NCI-H187 (cell line): Measurements from ENCODE around the gene MYPN.
"Not testable (repeated sequence)": the region's sequence is repeated elsewhere in the genome, so short reads cannot be mapped to it uniquely, and the experiment has no call there.

Source experiments
- DNase-seq, 2 experiments: peaks; one replicate each; lab custom pipeline; 2025; lab: John Stamatoyannopoulos, UW

MYPN gene

DNA sequence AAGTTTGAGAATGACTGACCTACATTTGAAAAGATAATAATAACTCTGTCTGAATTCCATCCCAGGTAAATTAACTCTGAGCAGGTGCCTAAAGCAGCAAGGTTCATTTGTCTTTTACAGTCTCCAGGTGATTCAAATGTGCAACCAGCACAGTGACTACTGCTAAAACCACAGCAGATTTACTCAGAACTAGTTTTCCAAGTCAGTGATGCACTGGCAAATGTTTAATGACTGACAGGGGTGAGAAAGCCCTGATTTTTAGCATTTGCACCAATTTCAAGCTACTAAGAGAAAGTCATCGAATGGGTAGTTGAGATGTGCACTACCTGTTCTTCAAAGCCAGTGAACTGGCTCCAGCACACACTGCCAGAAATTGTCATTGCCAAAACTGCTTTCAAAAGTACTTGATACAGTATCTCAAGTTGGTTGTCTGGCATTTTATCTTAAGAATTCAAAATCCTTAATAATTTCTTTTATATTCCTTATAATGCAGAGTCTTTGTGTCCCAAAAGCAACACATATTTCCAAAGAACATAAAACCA lies 62.3 kb downstream of the MYPN start:
- DNase-seq = no peak

DNA sequence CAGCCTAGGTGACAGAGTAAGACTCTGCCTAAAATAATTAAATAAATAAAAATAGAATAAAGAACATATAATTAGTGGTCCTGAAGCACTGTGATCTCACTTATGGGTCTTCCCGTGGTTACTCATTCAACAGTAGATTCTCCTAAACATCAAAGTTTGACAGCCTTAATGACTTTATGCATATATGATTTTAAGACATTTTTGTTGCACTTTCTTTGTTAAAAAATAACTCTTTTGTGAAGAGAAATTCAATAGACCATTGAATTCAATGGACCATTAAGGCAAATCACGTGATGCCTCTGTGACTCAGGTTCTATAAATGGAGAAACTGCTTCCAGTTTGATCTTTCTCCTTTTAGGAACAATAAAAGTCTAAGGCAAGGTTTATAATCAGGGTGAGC lies 63.0 kb downstream of the MYPN start:
- no peak for DNase-seq

DNA sequence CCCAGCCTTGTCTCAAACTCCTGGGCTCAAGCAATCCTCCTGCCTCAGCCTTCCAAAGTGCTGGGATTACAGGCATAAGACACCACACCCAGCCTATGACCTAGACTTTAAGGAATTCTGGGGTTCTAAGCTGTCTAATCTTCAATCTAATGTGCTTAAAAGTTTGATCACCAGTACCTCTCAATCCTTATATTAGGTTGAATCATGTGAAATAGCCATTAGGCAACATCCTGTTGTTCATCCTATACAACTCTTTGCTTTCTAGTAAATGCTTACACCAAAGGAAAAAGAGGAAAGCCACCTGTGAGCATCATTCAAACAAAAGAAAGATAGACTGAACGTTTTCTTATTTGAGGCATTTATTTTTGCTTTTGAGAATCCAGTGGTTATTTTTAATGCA lies 66.7 kb downstream of the MYPN start:
- DNase-seq = no peak

DNA sequence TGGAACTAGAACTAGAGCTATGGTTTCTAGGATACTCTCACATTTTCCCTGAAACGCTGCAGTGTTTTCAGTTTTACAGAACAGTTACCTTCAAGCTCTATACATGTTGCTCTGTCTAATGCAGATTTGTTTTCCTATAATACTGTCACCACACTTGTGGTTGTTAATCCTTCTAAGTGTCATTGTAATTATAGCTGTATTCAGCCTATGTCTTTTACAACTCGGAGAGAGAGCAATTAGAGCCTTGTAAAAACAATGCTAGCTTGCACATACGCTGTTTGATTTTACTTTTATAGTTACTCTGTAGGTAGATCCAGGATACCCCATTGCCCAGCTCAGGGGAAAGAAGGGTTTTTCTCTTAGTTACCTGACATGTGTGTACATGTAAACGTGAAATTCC lies 67.5 kb downstream of the MYPN start:
- no peak for DNase-seq

DNA sequence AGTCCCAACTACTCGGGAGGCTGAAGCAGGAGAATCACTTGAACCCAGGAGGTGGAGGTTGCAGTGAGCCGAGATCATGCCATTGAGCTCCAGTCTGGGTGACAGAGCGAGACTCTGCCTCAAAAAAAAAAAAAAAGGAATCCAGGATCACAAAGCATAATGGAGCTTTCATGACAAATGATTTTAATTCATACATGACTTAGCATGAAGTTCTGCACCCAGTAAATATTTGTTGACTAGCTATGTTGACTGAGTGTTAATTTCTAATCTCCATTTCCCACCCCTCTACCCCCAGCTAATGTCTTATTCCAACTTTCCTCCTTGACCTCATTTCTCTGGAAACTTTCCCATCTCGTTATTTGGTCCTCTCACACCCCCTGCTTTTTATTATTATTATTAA lies 69.3 kb downstream of the MYPN start:
- no peak for DNase-seq

DNA sequence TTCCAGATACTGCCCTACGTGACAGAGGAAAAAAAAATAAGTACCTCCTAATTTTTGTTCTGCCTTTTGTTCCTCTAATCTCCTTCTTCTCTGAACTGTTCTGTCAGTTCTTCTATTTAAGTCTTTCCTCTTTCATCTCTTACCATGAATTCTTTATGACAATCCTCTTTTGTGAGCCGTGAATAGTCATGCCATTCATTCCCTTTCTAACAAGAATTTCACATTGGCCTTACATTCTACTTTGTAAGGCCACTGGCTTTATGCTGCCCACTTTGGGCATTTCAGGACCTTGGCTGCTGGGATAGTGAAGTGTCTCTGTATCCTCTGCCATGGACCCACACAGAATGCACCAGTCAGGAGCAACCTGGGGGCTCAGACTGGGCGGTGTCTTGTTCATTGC lies 69.7 kb downstream of the MYPN start:
- DNase-seq = no peak

DNA sequence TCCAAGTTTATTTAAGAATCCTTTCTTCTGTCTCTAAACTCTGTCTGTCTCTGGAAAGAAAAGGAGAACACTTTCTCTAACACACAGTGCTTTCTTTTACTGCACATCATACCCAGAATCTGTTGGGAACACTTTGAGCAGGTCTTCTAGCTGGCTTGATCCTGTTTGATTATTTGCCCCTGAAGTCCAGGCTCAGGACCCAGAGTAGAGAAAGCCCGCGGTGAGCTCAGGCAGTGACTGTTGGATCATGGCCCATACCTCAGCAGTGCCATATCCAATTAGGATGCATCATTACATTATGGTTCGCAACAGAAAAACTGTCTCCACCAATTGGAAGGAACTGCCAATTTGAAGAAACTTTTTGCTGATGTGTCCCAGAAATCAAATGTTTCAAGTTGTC lies 71.2 kb downstream of the MYPN start:
- DNase-seq = no peak

DNA sequence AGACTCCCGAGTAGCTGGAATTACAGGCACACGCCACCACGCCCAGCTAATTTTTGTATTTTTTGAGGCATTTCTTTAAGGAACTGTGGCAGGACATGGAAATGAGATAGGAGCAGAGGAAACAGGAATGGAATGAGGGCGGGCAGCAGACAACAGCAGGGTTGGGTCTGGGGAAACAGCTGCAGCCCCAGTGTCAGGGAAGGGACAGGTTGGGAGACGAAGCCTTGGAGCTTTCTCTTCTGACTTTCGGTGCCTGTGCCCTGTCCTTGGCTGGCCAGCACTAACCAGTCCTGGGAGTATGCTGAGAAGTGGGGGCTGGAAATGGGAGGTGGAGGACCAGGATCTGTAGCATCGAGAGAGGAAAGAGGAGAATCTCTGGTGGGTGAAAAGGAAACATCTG lies 75.3 kb downstream of the MYPN start:
- no peak for DNase-seq

DNA sequence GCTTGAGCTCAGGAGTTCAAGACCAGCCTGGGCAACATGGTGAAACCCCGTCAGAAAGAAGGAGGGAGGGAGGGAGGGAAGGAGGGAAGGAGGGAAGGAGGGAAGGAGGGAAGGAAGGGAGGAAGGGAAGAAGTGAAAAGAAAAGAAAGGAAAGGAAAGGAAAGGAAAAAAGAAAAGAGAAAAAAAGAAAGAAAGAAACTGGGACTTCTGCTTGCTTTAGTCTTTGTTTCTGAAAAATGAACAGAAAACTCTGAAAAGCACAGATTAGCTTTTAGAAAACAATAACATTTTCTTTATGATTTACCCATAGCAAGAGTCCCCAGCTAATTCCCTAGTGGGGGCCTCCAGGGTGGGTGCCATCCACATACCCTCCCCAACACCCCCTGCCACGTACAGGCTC lies 75.8 kb downstream of the MYPN start:
- DNase-seq = no peak

DNA sequence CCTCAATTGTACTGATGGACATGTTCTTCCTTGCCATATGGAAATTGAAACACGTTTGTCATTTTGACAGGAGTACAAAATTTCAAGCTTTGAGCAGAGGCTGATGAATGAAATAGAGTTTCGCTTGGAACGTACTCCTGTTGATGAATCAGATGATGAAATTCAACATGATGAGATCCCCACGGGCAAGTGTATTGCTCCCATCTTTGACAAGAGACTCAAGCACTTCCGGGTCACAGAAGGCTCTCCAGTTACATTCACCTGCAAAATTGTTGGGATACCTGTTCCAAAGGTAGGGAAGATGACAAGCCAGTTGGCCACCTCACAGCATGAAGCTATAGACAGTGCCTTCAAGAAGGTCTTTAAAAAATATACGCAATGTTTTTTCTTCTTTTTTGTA lies 79.5 kb downstream of the MYPN start:
- no peak for DNase-seq

DNA sequence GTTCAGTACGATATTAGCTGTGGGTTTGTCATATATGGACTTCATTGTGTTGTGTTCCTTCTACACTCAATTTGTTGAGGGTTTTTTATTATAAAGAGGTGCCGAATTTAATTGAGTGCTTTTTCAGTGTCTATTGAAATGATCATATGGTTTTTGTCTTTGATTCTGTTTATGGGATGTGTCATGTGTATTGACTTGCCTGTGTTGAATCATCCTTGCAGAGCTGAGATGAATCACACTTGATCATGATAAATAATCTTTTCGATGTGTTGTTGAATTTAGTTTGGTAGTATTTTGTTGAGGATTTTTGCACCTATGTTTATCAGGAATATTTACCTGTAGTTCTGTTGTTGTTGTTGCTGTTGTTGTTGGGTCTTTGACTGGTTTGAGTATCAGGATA lies 82.8 kb downstream of the MYPN start:
- no peak for DNase-seq

DNA sequence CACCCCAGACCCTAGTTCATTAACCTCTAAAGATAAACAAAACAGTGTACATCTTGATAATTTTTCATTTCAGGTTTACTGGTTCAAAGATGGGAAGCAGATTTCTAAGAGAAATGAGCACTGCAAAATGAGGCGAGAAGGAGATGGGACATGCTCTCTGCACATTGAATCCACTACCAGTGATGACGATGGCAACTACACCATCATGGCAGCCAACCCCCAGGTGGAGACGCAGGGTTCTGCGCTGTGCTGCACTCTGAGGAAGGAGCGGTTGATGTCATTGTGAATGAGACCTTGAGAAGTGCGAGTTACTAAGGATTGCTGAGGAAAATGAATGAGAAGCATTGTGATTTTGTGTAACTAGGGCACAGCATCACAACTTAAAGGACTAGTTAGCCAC lies 85.0 kb downstream of the MYPN start:
- DNase-seq = no peak

DNA sequence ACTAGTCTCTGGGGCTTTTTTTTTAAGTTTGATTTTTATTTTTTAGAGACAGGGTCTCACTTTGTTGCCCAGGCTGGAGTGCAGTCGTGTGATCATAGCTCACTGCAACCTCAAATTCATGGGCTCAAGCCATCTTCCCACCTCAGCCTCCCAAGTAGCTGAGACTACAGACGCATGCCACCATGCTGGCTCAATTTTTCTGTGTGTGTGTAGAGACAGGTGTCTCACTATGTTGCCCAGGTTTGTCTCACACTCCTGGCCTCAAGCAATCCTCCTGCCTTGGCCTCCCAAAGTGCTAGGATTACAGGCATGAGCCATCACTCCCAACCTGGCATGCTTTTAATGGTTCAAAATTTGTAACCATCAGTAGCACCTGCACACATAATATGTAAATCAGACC lies 86.5 kb downstream of the MYPN start:
- not testable (repeated sequence) for DNase-seq

DNA sequence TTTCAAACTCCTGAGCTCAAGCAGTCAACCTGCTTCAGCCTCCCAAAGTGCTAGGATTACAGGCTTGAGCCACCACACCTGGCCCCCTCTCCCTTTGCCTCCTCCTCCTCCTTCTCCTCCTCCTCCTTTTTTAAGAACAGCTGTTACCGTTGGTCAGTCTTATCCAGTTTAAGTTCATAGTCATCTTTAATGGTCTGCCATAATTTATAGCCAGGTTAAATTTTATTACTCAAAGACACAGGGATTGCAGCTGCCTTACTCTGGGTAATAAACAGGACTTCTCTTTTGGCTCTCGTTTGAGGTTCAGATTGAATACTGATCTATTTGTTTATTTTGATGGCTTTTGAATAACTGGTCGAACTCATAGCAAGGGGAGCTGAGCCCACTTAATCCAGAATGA lies 87.4 kb downstream of the MYPN start:
- DNase-seq = no peak

DNA sequence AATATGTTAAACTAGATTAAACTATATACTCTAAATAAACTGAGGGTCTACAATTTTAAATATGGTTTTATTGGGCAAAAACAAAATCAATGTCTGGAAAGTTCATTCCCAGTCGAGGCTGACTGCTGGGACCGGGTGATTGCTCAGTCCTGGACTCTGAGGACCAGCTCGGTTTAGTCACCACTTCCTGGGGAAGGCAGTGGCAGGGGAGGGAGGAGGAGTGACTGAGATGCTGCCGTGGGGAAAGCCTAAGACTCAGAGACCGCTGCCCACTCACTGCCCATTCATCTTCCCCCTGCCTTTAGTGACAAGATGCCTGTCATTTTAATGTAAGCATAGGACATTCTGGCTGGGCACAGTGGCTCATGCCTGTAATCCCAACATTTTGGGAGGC lies 93.7 kb downstream of the MYPN start:
- DNase-seq = no peak

DNA sequence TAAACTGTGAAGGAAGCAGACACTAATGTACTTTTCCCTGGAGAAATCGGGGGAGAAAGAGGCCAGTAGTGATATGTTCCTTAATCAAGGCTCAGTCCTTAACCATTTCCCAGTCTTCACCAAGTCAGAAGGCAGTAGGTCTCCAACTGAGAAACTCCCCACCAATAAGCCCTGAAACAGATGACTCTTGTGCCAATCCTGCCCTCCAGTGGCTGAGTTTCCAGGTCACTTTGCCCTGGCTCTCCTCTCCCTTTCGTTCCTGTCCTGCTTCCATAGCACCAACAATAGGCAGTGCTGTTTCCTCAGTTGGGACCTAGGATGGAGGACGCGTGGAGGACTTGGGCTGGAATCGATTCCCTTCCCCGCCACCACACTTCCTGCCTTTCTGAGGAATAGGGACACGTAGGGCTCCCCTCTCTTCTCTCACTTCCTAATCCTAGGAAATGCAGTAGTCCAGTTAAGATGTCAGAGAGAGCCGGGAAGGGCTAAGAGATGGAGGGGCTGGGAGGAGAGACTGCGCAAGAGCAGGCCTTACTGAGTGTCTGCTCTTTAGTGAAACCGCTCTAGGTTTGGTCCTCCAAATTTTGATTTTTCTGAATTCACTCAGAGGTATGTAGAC lies 99.2 kb downstream of the MYPN start:
- no peak for DNase-seq

DNA sequence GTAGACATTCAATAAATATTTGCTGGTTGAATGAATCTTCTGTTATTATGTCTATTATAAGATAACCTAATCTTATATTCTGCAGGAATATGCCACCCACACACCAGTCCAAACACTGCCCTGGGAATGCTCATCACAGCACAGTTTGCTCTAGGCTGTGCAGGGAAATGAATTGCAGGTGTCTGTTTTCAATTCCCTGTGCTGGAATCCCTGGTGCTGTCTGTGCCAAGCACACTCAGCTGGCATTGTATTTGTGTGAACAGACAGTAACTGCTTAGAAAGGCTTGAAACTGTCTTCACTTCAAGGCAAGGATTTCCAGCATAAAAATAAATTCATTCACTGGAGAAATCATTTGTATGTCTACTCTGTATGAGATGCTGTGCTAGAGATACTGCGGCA lies 102.4 kb downstream of the MYPN start:
- no peak for DNase-seq

DNA sequence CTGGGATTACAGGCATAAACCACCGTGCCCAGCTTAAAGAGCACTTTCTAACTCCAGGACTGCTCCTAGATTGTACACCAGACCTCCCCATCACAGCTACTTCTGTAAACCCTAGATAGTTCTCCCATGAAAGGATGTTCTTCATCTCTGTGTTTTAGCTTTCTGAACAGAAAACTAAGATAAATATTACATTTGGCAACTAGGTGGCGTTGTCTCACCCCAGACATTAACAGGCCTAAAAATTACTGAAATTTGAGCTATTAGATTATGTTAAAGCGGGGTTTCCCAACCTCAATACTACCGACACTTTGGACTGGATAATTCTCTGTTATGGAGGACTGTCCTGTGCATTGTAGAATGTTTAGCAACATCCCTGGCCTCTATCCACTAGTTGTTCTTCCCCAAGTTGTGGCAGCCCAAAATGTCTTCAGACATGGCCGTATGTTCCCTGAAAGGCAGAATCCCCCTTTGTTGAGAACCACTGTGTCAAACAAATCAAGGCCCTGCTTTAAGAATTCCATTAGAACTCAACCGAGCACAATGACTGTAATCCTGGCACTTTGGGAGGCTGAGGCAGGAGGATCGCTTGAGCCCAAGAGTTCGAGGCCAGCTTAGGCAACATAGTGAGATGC lies 103.5 kb downstream of the MYPN start:
- DNase-seq = no peak

DNA sequence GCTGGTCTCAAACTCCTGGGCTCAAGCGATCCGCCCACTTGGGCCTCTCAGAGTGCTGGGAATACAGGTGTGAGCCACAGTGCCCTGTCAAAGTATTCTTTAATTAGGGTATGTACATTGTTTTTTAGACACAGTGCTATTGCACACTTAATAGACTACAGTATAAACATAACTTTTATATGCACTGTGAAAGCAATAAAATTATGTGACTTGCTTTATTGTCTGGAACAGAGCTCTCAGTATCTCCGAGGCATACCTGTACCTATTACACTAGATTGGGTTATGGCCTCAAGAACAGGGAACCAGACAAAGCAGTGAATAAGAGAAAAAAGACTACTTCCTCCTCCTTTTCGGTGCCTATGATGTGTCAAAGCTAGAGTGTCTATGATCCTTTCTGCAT lies 109.5 kb downstream of the MYPN start:
- DNase-seq = no peak

DNA sequence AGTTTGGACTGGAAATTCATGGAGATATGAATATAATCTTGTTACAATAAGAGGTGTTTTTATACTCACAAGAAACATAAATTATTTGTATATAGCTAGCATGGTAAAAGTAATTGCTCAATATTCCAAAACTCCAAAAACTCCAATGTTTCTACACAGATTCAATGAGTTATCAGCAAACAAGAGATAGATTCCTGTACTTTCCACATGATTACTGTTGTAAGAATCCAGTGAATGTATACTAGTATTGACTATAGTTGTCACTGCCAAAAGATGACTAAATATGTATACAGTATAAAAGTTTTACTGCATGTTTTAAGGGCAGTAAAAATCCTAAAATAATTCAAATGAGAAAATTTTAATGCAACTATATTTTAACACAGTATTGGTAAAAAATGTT lies 111.9 kb downstream of the MYPN start:
- no peak for DNase-seq

DNA sequence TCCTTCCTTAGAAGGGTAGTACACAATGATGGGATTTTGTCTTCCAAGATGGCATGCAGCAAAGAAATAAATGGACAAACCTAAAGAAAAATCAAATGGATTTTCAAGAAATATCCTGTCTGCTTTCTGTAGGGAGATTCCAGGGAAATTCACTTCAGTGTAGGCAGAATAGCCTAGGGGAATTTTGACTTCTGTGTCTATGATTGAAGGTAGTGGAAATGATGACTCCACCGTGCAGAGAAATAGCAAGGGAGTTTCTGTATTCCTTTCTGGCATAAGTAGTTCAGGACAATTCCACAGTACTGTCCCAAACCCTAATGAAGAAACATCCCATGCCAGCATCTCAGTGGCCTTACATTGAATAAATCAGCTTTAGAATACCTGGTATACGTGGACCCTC lies 113.1 kb downstream of the MYPN start:
- DNase-seq = no peak

DNA sequence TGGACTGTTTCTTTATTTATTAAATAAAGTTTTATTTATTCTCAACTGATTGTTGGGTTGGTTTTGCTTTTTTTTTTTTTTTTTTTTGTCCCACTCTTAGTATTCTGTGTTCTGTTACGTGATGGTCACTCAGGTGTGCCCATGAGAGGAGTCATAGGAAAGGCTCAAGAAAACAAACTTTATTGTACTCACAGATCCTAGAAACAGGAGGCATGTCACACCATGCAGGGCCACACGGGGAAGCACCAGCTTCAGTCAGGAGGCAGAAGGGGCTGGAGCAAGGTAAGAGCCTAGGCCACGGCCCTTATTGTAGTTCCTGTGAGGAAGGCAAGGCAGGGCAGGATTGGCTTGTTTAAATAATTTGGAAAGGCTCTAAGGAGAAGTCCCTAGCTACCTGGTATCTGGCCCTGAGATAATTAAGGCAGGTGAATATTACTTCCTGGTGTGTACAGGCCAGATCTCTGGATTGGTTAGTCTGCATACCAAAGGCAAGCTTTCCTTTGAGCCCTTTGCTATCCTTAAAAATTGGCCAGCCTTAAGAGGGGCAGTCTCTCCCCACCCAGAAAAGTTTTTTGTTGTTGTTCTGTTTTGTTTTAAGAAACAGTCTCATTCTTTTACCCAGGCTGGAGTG lies 114.4 kb downstream of the MYPN start:
- no peak for DNase-seq

DNA sequence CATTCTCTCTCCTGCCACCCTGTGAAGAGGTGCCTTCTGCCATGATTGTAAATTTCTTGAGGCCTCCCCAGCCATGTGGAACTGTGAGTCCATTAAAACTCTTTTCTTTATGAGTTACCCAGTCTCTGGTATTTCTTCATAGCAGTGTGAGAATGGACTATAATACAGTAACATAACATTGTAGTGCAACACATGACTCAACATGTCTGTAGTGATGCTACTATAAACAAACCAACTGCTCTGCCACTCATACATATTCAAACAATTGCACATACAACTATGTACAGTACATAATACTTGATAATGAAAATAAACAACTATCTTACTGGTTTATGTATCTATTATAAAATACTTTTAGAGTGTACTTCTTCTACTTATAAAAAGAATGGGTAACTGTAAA lies 115.5 kb downstream of the MYPN start:
- no peak for DNase-seq

DNA sequence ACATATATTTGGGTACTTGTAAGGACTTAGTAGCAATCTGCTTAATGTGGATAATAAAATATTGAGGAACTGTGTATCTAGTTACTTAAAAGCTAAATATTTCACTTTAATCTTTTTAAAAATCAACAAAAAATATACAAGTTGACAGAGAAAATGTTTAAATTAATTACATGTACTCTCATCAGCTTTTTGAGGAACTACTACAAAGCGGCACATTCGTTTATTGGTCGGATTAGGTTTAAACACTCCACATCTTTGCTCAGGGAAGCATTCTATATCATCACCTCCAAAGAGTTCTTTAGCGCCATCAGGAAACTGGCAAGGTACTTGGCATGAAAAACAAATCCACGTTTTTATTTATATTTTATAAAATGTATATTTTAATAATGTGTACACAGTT lies 121.0 kb downstream of the MYPN start:
- no peak for DNase-seq
